ENCODE results near the gene MED27. TPM values are rescaled to one million over a fixed set of nuclear protein-coding genes. Genes with fewer than 3 reads are reported as not detected.

Gene MED27
- total RNA-seq, 1 donor from 2014 or later: 24.1 TPM

GRCh38 chr9:132027752-132028663, 51.7 kb downstream of the MED27 start:
- no peak for DNase-seq (ENCODE audit: extremely low spot score, unreplicated experiment)
- TF ChIP-seq CTCF (IDR thresholded peaks at IDR 0.05): no peak
- Mint-ChIP-seq H3K9me3 (ENCODE audit: unreplicated experiment) (no peaks in the 10 kb centered on the region), H3K27me3 (ENCODE audit: unreplicated experiment) (no peaks in the 10 kb centered on the region), H3K4me1 (ENCODE audit: unreplicated experiment) (peaks cover 47% of the 10 kb centered on the region), H3K4me3 (ENCODE audit: unreplicated experiment) (no peak overlapping the region), H3K36me3 (ENCODE audit: unreplicated experiment) (no peaks in the 10 kb centered on the region), H3K27ac (ENCODE audit: unreplicated experiment) (no peak overlapping the region)

- H3K4me1 Mint-ChIP-seq (ENCODE audit: unreplicated experiment): peaks cover 37% of the 10 kb centered on the region
- no peaks in the 10 kb centered on the region for H3K9me3 Mint-ChIP-seq (ENCODE audit: unreplicated experiment)
- H3K36me3 Mint-ChIP-seq (ENCODE audit: unreplicated experiment): no peaks in the 10 kb centered on the region
- no peak overlapping the region for H3K4me3 Mint-ChIP-seq (ENCODE audit: unreplicated experiment)
- no peaks in the 10 kb centered on the region for H3K27me3 Mint-ChIP-seq (ENCODE audit: unreplicated experiment)
- peak overlapping the region; percentile 65 for H3K27ac Mint-ChIP-seq (ENCODE audit: unreplicated experiment)
- DNase-seq (ENCODE audit: extremely low spot score, unreplicated experiment): no peak
- no peak for TF ChIP-seq CTCF (IDR thresholded peaks at IDR 0.05)
These were observed 52.6 kb downstream of the MED27 start for GRCh38 chr9:132026932-132027585.

- no peaks in the 10 kb centered on the region for H3K36me3 Mint-ChIP-seq (ENCODE audit: unreplicated experiment)
- no peaks in the 10 kb centered on the region for H3K9me3 Mint-ChIP-seq (ENCODE audit: unreplicated experiment)
- H3K27me3 Mint-ChIP-seq (ENCODE audit: unreplicated experiment): no peaks in the 10 kb centered on the region
- no peak for DNase-seq (ENCODE audit: extremely low spot score, unreplicated experiment)
- H3K4me1 Mint-ChIP-seq (ENCODE audit: unreplicated experiment): peaks cover 32% of the 10 kb centered on the region
- TF ChIP-seq CTCF (IDR thresholded peaks at IDR 0.05): no peak
- no peak overlapping the region for H3K27ac Mint-ChIP-seq (ENCODE audit: unreplicated experiment)
- no peak overlapping the region for H3K4me3 Mint-ChIP-seq (ENCODE audit: unreplicated experiment)
These were observed 53.9 kb downstream of the MED27 start for GRCh38 chr9:132025766-132026165.

GRCh38 chr9:132024589-132024988, 55.1 kb downstream of the MED27 start:
- Mint-ChIP-seq H3K27me3 (ENCODE audit: unreplicated experiment) (no peaks in the 10 kb centered on the region), H3K4me3 (ENCODE audit: unreplicated experiment) (no peak overlapping the region), H3K9me3 (ENCODE audit: unreplicated experiment) (no peaks in the 10 kb centered on the region), H3K4me1 (ENCODE audit: unreplicated experiment) (peaks cover 37% of the 10 kb centered on the region), H3K36me3 (ENCODE audit: unreplicated experiment) (no peaks in the 10 kb centered on the region), H3K27ac (ENCODE audit: unreplicated experiment) (no peak overlapping the region)
- DNase-seq (ENCODE audit: extremely low spot score, unreplicated experiment): no peak
- no peak for TF ChIP-seq CTCF (IDR thresholded peaks at IDR 0.05)

Data from osteocyte (in vitro differentiated cells).